HG02678 (cell line): ENCODE data around the gene ALG3.

Source experiments
- ATAC-seq: cut with Tn5 transposase; IDR thresholded peaks from one replicate; pipeline ENCODE4 v1.9.1; 2021; ENCODE audit warnings: mild to moderate bottlenecking, moderate library complexity; ENCODE audit not compliant: unreplicated experiment

ALG3 gene

DNA sequence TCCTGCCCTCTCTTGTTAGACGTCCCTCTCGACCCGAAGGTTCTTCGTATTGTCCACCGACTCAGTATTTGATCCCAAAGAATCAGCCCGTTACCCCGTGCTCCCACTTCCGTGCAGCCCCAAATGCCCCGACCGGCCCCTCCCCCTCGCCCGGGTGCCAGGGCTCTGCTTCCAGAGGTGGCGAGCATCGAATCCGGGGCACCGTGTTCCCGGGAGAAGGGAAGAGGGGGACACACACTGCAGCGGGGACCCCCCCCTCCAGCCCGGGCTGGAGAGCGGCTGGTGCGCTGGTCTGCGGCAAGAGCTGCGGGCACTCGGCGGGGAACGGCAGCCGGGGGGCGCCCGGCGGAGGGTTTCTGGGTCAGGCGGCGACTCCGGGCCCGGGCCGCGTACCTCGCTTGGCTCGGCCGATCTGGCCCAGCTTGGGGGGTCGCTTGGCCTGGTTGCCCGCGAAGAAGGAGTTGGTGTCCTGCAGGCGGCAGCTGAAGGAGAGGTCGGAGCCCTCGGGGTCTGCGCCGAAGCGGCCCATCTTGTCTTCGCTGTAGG lies 12.0 kb upstream of the ALG3 start:
- no peak for ATAC-seq

DNA sequence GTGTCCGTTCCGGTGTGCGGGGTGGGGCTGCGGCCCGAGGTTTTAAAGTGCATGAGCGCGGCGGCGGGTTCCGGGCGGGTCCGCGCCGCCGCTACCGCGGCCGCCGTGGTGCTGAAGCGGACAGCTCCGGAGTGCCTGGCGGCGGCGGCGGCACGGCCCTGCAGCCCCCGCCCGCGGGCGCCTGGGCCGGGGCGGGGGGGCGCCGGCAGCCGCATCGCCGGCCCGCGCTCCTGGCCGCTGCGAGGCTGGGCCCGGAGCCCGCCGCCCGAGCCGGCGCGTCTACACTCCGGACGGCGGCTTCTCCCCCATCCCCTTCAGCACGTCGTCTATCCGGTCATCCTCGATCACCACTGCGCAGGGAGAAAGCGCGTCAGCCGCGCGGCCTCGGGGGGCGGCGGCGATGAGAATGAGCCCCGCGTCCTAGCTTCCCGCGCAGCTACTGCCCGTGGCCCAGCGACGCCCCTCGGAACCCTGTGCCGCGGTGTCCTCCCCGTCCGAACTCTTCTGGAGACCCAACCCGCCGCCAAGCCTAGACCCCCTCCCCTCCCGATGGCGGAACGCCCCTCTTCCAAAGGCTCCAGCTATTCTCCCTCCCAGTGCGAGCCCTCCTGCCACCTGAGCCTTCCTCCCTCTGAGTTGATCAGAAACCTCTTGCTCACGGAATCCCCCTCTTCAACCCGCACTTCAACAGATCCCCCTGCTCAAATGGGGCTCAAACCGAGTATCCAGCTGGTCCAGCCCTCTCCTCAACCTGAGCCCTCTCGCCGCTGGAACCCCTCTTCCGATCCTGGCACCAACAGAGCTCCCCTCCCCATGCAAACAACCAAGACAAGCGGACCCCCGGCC lies 11.3 kb upstream of the ALG3 start:
- ATAC-seq: no peak

DNA sequence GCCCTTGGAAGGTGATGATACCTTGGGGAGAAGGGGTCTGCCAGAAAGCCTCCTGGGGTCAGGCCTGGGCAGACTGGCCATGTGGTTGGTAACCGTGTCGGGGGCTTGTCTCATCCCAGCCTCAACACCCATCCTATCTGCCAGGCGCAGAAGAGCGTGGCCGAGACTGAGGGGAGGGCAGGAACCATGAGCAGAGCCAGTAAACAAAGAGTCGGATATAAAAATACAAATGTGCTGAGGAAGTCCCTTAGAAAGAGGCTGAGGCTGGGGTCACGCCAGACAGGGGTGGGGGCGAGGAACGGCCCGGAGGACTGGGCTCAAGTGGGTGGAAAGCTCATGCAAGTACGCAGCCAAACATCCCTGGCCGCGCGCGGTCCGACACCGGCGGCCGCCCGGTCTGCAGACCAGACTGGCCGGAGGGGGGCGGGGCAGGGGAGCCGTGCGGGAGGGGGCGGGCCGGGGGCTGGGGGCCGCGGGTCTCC lies 10.7 kb upstream of the ALG3 start:
- no peak for ATAC-seq

DNA sequence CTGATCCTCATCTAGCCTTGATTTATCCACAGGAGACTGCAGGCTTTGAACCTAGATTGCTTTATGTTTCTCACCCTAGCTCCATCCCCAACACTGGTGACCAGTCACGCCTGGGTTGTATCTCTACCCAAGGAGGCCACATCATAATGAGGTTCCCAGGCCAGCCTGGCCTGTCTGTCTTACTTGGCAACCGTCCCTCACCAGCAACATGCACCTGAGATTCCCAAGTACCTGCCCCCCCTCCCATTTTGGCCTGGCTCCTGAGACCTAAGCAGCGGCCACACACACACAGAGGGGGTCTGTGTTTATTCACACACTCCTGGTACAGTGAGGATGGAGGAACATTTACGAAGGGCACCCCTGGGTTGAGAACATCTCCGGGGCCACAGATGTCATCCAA lies 10.2 kb upstream of the ALG3 start:
- no peak for ATAC-seq

DNA sequence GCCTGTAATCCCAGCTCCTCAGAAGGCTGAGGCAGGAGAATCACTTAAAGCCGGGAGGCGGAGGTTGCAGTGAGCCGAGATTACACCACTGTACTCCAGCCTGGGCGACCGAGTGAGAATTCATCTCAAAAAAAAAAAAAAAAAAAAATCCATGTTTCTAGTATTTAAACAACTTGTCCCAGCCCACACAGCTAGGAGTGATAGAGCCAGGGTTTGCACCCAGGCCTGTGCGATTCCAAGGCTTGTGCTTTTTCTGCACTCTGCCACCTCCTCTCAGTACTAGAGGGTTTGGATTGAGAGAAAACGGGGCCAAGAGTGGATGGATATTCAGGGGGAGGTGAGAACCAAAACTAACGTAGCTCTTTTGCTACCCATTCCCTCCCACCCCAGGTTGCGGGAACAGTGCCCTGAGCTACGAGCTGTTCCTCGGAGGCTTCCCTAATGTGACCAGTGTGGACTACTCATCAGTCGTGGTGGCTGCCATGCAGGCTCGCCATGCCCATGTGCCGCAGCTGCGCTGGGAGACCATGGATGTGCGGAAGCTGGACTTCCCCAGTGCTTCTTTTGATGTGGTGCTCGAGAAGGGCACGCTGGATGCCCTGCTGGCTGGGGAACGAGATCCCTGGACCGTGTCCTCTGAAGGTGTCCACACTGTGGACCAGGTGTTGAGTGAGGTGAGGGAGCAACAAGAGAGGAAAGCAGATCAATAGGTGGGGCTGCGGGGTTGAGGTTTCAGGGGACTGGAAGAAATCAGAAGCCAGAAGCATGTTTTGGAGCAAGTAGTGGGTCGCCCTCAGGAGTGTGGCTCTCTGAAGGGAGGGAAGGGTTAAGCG lies 8.5 kb upstream of the ALG3 start:
- ATAC-seq: no peak

DNA sequence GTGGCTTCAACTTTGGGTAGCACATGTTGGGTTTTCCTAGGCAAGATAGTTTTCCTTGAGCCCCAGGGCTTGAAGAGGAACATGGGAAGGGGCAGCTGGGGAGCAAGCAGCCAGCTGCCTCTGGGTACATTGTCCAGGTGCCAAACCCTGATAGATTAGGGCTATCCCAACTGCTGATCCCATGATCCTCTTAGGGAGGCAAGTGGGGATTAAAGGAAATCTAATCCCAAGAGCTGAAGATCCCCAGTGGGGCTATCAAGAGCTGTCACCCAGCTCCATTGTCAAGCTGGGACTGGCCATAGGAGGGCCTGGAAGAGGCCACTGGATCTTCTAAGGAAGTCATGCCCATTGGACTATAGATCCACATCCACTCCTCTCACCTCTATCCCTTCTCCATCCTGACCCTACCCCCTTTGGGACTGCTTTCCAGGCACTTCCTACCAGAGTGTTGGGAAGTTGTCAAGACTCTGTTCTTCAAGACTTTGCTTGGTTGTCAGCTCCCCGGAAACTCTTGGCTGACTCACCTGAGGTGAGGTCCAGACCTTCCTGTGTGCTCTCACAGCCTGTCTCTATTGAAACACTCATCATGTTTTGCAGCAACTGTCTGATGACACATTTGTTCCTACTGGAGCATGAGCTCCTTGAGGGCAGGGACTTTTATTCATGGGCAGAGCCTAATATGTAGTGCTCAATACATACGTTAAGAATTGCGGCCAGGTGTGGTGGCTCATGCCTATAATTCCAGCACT lies 6.7 kb upstream of the ALG3 start:
- ATAC-seq: no peak

DNA sequence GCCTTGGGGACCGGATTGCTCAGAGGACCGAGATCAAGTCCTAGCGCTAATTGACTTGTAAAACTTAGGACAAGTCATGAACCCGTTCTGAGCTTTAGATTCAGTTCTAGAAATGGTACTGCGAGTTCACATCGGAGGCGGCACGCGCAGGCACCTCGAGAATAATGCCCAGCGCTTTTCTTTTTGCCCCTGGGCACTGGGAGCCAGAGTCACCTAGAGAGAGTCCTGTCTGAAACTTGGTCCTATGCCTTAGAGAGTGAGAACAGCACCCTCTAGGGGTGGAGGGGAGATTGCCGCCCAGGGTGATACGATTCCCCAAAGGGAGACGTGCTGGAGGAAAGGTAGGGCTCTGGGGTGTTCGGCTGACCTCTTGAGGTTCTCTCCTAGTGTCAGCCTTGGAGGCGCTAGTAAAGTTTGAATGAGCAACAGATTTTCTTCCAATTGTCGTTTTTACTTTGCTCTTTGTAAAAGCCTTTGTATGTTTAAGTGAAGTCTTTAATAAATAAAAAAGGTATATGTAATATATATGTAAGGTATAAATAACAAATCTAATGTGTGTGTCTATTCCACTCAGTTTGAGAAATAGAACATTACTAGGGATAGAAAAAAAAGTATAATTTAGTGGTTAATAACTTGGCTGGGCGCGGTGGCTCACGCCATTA lies 1.5 kb upstream of the ALG3 start:
- ATAC-seq: peak; percentile 67

DNA sequence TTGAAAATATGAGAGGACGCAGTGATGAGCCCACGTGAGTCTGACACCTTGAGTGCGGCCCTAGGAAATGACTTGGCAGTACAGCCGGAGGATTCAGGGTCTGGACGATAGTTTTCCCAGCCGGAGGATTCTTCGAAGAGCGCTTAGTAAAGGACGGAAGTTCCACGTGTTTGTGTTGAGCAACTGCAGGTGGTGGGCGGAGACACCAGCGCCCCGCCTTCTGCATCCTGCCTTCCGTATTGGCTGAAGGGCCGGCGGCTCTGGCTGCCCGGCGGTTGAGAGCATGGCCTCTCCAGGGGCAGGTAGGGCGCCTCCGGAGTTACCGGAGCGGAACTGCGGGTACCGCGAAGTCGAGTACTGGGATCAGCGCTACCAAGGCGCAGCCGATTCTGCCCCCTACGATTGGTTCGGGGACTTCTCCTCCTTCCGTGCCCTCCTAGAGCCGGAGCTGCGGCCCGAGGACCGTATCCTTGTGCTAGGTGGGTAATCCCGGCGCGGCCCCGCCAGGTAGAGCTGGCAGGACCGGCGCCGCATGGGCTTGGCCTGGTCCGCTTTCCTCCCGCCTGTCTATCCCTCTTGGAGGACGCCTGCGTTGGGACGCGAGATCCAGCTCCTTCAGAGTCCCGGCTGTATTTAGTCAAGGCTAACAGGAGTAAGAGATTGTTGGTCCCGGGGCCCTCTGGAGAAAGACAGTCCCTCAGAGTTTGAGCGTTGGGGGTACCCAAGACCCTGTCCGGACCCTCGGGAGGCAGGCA lies 827 bp upstream of the ALG3 start, which contains the start of gene EEF1AKMT4:
TSS of gene EEF1AKMT4 (plus strand) at position 261 of the 755 bp plus-strand sequence. CDS start at position 284, 23 bp downstream.
- ATAC-seq: peak; percentile 92

DNA sequence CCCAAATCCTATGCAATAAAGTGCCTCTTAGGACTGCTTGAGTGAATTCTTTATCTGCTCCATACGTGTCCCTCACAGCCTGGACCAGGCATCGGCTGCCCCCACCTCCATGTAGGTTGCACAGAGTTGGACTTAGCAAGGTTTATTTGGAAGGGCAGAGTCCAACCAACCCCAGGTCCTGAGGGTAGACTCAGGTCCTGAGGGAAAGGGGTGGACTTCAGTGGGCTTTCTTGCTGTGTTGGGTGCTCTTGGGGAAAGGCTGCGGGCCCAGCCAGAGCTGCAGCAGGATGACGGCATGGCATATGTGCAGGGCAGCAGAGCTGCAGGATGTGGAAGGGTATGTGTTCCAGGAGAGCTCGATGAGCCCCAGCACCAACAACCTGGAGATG lies 6.5 kb downstream of the ALG3 start:
- ATAC-seq: no peak

DNA sequence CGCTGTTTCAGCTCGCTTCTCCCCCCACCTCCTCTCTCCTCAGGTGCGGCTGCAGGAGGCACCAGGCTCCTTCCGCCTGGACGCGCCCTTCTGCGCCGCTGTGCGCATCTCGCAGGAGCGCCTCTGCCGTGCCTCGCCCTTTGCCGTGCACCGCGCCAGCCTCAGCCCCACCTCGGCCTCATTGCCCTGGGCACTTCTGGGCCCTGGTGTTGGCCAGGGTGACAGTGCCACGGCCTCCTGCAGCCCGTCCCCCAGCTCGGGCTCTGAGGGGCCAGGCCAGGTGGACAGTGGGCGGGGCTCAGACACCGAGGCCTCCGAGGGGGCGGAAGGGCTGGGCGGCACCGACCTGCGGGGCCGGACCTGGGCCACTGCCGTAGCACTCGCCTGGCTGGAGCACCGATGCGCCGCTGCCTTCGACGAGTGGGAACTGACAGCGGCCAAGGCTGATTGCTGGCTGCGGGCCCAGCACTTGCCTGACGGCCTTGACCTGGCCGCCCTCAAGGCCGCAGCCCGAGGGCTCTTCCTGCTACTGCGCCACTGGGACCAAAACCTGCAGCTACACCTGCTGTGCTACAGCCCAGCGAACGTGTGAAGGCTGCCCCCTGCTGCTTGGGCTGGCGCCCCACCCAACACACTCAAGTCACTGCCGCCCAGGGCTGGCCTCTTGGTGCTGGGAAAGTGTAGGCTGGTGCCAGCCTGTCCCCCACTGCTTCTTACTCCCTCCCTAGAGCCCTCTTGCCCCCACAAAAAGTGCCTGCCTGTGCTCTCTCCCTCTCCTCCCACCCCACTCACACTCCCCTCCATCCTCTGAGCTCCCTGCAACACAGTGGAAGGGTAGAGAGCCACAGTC lies 7.1 kb downstream of the ALG3 start:
- ATAC-seq: no peak

DNA sequence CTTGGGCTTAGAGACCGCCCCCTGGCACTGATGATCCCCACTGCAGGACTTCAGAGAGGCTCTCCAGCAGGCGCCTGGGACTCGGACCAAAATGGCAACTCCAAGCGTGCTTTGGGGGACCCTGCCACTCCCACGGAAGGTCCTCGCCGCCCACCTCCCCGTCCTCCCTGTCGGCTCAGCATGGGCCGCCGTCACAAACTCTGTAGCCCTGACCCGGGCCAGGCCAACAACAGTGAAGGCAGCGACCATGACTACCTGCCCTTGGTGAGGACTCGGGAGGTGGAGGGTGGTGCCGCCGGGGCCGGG lies 7.7 kb downstream of the ALG3 start:
- ATAC-seq: no peak

DNA sequence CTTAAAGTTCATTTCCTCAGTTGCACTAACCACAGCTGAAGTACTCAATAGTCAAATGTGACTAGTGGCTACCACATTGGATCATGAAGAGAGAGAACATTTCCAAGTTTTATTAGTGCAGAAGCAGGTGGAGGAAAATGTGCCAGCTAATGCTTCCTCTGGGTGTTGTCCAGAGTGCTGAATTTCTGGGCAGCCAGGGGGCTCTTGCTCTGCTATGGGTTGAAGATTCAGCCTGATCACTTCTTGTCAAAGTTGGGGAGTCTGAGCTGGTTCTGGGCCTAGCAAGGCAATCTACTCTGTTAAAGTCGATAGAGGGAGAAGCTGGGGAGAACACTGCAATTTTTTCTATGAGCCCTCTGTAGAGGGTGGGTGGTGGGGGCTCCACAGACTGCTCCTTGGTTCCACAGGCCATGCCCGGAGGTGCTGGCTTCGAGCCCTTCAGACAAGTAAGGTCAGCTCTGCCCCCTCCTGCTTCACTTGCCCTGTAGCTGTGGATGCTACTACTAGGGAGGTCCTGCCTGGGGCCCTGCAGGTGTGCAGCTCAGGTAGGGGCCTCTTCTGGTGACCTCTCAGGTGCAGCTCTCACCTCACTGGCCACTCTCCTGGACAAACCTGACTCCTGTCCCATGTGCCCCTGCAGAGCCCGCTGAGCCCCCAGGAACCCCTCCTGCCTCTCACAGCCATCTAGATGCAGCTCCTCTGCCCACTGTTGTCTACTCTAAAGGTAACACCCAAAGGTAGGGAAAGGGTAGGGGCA lies 8.2 kb downstream of the ALG3 start:
- no peak for ATAC-seq

DNA sequence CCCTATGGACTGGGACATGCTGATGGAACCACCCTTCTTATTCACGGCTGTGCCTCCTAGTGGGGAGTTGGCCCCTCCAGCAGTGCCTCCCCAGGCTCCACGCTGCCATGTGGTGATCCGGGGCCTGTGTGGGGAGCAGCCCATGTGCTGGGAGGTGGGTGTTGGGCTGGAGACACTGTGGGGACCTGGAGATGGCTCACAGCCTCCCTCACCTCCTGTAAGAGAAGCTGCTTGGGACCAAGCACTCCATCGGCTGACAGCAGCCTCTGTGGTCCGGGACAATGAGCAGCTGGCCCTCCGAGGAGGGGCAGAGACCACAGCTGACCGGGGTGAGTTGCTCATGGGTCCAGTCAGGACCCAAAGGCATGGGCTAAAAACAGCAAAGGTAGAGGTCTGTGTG lies 9.1 kb downstream of the ALG3 start:
- no peak for ATAC-seq

DNA sequence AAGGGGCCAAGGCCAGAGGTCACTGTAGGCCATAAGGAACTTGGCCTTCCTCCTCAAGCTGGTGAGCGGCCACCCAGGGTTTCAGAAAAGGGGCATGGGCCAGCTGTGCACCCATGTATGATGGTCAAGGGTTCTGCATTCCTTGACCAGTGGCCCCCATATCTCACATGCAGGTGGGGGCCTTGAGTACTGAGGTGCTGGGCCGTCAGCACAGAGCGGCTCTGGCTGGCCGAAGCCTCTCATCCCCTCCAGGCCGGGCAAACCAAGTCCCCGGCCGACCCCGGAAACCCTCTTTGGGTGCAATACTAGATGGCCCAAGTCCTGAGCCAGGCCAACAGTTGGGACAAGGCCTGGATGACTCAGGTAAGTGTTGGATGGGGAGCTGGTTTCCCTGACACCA lies 9.5 kb downstream of the ALG3 start:
- ATAC-seq: no peak

DNA sequence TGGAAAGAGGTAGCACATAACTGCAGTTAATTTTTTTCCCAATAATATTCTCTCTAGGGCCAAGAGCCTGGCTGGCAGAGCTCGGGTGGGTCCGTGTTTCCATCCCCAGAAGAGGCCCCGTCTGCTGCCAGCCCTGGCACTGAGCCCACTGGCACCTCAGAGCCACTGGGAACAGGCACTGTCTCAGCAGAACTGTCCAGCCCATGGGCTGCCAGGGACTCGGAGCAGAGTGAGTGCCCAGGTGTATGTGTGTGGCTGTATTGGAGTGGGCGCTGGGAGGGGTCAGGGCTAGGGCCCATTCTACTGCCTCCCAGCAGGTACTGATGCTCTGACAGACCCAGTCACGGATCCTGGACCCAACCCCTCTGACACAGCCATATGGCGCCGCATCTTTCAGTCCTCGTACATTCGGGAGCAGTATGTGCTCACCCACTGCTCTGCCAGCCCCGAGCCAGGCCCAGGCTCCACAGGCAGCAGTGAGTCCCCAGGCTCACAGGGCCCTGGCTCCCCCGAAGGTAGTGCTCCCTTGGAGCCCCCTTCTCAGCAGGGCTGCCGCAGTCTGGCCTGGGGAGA lies 10.4 kb downstream of the ALG3 start:
- ATAC-seq: no peak

DNA sequence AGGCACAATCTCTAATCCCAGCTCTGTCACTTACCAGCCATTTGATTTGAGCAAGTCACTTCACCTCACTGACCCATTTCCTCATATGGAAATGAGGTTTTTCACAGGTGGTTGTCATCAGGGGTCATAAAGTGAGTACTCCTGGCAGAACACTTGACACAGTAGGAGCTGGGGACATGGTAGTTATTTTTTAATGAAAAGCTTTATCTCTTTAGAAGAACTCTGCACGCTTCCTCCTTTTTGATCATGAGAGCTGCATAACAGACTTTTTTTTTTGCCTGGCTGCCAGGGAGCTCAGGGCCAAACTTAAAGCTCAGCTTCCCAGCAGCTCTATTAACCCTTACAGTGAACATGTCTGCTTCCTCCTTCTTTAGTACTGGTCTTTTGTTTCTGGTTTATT lies 11.0 kb downstream of the ALG3 start:
- no peak for ATAC-seq

DNA sequence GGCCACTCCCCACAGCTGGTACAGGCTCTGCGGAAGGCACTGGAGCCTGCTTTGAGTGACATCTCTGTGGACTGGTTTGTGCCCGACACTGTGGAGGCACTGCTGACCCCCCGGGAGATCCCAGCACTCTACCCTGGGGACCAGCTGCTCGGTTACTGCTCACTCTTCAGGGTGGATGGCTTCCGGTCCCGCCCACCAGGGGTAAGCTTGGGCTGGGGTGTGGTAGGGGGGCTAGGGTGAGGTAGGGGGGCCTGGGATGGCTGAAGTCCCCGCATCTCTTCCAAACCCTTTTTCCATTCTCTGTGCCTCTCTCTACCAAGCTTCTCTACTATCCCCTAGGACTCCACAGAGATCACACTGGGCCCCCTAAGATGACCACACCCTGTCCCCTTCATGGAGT lies 11.6 kb downstream of the ALG3 start:
- ATAC-seq: no peak

DNA sequence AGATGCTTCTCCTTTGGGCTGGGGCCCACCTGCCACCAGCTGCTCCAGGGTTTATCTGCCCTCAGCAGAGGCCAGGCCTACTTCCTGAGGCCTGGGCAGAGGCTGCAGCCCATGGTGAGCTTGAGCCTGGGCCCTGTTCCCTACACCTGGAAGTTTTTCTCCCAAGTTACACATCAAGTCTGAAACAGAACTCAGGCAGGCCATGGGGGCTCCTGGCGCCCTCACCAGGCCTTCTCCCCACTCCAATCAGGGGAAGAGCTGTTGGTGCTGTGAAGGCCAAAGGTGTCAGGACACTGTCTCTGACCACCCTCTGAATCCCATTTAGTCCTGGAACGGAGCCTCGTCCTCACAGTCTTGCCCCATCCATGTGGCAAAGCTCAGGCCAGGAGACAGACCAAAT lies 12.1 kb downstream of the ALG3 start:
- no peak for ATAC-seq
